Medulla oblongata (tissue), 1 donor: ENCODE measurements around the gene GALNT2.

Experiments
- DNase-seq: peaks from one replicate; pipeline ENCODE4 v3.0.0-alpha.2; 2015; ENCODE audit errors: extremely low spot score

Gene GALNT2

DNA sequence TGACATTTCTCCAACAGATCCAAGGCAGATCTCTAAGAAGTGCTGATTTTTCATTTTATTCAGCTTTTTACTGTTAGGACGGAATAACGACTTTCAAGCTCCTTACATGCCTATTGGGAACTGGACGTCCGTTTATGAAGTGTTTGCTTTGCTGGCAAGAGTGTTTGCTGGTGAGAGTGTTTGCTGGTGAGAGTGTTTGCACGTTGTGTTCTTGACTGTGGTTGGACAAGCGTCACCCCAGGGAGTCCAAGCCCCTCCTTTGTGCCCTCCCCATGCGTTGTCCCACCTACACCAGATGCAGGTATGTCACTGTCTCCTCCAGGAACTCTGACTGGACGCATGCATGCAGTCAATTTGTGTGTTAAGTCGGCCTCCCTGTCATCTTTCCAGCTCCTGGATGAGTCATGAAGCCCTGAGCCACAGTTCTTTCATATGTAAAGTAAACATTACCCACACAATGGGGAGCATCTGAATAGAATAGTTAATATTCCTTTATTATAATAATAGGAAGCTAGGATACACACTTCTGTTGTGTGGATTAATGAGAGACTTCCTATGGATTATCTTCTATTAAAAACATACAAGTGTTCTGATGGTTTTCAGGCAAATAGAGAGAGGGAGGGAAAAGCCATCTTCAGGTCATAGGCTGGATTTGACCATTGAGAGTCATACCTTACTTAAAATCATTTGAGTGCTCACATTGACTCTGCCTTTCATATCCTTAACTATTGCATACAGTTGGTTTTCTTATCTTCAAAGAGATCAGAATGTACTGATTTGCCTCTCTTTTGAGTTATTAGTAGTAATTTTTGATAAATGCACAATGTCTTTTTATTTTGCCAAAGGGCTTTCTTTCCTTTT lies 119.2 kb downstream of the GALNT2 start:
- no peak for DNase-seq

- DNase-seq, result no peak
These were observed 119.8 kb downstream of the GALNT2 start for GRCh38 chr1:230186874-230187273.

DNA sequence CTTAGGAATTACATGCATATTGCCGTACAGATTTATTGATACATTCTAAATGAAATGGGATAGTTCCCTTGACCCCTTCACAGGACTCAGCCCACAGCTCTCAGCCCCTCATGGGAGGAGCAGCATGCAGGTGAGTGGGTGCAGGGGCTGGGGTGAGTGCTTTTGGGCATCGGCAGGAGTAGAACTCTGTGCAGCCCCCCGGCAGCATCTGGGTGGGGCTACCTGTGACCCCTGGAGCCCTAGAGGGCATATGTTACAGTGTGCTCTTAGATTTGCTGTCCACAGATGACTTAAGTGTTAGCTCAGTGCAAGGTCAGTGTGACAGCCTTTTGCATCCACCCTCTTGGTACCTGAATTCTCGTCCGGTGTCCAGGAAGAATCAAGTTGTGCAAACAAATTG lies 120.3 kb downstream of the GALNT2 start:
- no peak for DNase-seq

DNA sequence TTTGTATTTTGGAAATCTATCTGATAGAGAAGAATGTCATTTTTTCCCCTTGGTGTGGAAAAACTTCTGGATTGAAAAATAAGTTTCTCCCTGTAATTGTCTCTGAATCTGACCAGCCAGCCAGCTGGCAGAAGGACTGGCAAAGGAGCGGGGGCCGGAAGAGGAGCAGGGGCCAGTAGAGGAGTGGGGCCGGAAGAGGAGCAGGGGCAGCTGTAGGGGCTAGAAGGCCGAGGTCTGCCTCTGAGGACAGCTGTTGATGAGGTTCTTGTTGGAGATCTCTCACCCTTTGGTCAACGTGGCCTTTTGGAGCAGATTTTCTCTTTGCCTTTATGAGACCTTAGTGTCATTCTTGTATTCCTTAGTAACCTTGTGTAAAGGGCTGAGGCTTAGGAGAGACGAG lies 121.8 kb downstream of the GALNT2 start:
- DNase-seq, result no peak

- DNase-seq, result no peak
These were observed 122.3 kb downstream of the GALNT2 start for GRCh38 chr1:230189341-230189740.

GRCh38 chr1:230189824-230190223 lies 122.8 kb downstream of the GALNT2 start:
- no peak for DNase-seq

DNA sequence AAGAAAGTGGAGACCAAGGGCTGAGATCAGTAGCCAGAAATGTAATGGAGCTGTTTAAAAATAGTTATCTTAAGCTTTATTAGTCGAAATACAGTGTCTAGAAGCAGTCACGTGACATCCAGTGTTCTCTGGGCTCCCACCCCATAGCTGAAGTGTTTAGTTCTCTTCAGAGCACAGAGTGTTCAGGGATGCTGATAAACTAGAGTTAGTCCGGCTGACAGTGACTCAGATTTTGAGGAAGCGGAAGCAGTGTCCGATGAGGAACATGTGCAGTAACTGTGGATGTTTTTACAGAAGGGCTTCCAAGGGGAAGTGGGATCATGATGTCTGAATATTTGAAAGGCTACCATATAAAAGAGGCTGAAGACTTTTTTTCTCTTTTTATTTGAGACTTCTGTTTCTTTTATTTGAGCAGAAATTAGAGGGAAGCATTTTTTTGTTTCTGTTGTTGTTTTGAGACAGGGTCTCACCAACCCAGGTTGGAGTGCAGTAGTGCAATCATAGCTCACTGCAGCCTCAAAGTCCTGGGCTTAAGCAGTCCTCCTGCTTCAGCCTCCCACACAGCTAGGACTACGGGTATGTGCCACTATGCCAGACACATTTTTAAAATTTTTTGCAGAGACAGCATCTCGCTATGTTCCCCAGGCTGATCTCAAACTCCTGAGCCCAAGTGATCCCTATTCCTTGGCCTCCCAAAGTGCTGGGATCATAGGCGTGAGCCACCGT lies 124.2 kb downstream of the GALNT2 start:
- DNase-seq, result peak; percentile 91

DNA sequence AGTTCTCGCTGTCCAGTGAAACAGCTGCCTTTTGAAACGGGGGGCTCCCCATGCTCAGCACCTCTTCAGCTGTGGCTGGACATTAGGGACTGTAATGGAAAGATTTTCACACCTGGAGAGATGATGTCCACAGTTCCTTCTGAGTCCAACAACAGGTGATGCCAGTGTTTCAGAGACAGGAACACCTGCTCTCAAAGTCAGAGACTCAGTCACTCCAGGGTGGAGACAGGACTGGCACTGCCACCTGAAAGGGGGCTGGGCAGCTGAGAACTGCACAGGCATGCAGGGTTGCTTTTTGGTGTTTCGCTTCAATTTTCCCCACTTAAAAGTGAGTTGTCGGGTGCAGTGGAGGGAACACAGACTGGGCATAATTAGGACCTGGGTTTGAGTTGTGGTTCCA lies 124.8 kb downstream of the GALNT2 start:
- DNase-seq, result no peak

DNA sequence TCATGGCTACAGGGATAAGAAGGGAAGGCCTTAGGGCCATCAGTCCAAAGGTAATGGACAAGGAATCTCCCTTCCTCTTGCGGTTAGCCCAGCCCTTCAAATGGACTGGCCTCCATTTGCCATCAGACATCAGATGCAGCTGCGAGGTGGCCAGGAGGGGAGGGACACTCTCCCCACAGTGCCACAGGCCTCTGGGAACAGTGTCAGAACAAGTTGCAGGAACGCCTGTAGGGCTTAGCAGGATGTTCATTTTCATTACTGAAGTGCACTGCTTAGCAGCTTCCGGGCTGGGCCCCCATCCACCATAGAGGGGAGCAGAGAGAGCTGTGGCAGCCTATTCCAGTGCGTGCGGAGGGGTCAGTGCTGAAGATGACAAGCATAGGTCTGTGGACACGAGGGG lies 127.5 kb downstream of the GALNT2 start:
- DNase-seq, result no peak

DNA sequence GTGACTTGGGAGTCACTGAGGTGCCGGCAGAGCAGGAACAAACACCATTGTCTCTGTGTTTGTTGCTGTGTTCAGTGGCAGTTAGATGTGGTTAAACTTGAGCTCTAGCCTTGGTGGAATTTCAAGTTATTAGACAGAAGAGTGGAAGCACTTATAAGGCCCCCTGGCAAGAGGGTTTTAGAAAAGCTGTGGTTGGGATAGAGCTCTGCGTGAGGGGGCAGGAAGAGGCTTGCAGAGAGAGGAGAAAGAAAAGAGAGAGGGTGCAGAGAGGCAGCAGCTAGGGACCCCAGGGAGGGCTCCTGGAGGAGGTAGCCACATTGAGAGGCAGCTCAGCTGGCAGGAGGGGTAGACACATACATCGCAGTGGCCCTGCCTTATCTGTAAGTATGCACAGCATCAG lies 128.2 kb downstream of the GALNT2 start:
- no peak for DNase-seq

- DNase-seq, result no peak
These were observed 129.0 kb downstream of the GALNT2 start for GRCh38 chr1:230196077-230196476.

- DNase-seq, result no peak
These were observed 130.9 kb downstream of the GALNT2 start for GRCh38 chr1:230197644-230198567.

- no peak for DNase-seq
These were observed 132.0 kb downstream of the GALNT2 start for GRCh38 chr1:230199034-230199433.

- no peak for DNase-seq
These were observed 132.5 kb downstream of the GALNT2 start for GRCh38 chr1:230199554-230199953.

DNA sequence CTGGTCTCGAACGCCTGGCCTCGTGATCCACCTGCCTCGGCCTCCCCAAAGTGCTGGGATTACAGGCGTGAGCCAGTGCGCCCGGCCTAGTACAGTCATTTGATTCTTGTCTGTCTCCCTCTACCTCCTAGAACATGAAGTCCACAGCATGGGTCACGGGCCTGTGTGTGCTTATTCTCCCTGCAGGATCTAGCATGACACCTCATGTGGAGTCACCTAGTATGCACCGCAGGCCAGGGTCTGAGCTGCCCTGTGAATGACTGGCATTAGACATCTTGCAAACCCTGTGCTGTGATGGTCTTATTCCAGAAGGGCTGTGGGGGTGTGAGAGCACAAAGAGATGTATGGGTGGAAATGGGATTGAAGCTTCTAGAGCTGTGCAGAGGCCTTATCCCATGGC lies 133.2 kb downstream of the GALNT2 start:
- DNase-seq, result no peak

GRCh38 chr1:230201445-230201844 lies 134.4 kb downstream of the GALNT2 start:
- DNase-seq, result no peak

DNA sequence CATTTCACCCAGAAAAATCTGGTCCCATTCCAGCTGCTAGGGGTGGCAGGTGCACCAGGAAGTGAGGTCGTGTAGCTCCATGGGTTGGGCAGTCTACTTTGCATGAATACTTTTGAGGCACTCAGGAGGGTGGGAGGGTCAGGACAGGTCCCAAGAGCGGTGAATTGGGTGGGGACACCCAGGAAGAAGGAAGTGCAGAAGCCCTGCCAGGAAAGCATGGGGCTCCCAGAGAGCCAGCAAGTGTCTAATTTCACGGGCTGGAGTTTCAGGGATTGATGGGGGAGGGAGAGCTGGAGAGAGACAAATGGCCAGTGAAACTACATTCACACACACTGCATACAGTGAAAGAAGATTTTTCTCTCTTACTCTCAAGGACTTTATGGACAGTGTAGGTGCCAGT lies 137.8 kb downstream of the GALNT2 start:
- no peak for DNase-seq

- DNase-seq, result no peak
These were observed 138.7 kb downstream of the GALNT2 start for GRCh38 chr1:230205719-230206198.

DNA sequence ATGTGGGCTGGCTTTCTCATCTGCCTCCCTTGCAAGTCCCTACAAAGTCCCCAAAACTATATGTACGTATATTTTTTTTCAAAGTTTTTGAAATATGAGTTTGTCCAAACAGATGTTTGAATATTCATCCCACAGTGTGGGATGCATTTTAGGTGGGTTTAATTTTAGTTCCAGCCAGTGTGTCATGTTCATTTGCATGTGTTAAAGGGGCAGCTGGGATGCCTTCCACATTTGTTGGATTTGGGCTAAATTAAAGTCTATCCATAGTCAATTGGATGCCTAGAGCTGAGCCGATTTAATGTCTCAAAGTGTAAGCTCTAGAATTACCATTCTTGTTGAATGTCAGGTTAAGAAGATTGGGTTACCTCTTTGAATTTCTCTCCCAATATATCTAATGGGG lies 139.2 kb downstream of the GALNT2 start:
- no peak for DNase-seq

DNA sequence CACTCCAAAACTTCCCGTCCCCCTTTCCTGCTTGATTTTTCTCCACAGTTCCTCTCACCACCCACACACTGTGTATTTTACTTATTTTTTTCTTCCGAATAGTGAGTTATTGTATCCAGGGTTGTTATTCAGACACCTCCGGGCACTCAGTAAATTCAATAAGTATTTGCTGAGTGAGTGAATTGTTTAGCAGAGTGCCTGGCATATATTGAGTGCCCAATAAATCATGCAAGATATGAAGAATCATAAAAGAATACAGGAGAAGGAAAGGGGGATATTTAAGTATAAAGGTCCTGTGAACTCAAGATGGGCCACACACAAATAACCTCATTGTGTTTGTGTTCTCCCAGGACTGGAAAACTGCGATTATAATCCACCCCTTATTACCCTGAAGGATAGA lies 139.9 kb downstream of the GALNT2 start:
- no peak for DNase-seq

GRCh38 chr1:230207598-230207997 lies 140.6 kb downstream of the GALNT2 start:
- DNase-seq, result no peak
